ENCODE measurements around the gene C11orf86.

- TF ChIP-seq, protein P1, sequence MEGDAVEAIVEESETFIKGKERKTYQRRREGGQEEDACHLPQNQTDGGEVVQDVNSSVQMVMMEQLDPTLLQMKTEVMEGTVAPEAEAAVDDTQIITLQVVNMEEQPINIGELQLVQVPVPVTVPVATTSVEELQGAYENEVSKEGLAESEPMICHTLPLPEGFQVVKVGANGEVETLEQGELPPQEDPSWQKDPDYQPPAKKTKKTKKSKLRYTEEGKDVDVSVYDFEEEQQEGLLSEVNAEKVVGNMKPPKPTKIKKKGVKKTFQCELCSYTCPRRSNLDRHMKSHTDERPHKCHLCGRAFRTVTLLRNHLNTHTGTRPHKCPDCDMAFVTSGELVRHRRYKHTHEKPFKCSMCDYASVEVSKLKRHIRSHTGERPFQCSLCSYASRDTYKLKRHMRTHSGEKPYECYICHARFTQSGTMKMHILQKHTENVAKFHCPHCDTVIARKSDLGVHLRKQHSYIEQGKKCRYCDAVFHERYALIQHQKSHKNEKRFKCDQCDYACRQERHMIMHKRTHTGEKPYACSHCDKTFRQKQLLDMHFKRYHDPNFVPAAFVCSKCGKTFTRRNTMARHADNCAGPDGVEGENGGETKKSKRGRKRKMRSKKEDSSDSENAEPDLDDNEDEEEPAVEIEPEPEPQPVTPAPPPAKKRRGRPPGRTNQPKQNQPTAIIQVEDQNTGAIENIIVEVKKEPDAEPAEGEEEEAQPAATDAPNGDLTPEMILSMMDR (IDR thresholded peaks at IDR 0.05; ENCODE audit: low read length), result no peak
- TF ChIP-seq EZH2 (IDR thresholded peaks at IDR 0.05; ENCODE audit: borderline replicate concordance, low read length), result no peak
These were observed 412 bp downstream of the C11orf86 start for GRCh38 chr11:66975405-66976027.

Measured in OCI-LY1 (cell line).